IPS-NIHi11 (cell line): ENCODE measurements around the gene SF3A1.
A peak's percentile ranks its signal among the peaks of the same experiment; 100 is the strongest.

Experiments used
- DNase-seq: peaks from one replicate; pipeline ENCODE4 v3.0.0; 2012; ENCODE audit warnings: mixed read lengths, low spot score

Gene SF3A1

DNA sequence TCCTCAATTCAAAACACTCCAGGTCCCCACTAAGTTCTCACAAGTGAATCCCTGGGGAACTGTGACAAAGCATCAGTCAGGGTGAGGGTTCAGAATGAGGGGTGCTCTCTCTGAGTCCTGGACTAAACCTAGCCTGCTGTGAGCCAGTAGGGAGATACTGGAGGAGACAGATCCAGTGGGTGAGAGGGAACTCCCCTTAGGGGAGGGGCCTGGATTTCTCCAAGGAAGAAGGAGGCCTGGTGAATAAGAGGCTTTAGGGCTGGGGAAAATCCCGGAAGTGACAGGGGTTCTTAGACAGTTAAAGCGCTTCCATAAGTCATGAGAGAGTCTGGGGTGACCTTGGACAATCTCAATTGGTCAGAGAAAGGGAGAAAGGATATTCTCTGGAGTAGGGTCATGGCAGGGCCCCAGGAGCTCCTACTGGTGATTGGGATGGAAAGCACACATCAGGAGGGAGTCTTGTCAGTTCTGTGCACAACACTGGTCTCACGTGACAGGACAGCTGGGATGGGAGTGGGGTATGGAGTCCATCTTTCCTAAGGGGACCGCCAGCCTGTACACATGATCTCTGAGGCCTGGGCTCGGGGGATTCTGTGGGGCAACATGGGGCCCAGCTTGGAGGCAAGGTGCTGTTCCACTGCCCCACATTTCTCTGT is 31.5 kb downstream of the SF3A1 start:
- DNase-seq = no peak

DNA sequence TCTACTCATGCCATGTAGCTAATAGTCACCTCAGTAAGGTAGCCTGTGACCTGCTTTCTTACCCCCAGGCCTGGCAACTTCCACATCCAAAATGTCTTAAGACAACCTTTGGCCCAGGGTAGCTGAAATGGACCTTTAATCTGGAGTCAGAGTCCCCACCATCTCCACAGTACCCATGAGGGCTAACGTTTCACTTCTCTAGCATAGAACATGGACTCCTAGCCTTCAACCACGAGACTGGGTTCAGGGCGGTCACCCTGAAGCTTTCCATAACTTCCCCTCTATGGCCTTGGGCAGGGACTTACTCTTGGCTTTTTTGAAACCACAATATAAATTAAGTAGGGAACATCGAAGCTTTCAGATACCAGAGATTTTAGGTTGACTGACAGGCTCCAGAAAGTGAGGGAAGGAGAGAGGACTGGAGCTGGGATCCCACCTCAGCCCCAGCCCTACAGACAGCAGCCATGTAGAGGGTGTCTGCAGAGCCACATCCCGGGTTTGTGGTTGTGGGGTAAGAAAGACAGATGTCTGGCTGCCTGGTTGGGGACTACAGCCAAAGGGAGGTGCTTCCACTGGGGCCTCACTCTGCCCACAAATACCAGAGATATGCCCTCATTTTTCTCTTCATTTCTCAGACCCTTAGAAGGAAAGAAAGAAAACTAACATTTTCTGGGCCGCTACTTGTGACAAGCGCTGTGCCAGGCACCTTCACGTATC is 32.5 kb downstream of the SF3A1 start:
- no peak for DNase-seq

DNA sequence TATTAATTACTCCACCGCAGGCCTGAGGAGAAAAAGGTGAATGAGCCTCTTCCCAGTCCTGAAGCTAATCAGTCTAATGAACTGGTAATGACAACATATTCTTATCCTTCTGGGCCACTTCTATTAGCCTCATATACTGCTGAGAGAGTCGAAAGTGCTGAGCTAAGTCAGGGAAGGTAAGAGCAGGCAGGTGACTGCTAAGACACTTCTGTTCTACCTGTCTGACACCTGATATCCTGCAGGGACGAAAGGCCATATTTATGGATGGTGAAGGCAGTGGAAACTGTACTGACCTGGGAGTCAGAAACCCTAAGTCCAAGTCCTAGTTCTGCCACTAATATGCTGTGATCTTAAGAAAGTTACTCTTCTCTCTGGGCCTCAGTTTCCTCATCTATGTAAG is 33.4 kb downstream of the SF3A1 start:
- no peak for DNase-seq

DNA sequence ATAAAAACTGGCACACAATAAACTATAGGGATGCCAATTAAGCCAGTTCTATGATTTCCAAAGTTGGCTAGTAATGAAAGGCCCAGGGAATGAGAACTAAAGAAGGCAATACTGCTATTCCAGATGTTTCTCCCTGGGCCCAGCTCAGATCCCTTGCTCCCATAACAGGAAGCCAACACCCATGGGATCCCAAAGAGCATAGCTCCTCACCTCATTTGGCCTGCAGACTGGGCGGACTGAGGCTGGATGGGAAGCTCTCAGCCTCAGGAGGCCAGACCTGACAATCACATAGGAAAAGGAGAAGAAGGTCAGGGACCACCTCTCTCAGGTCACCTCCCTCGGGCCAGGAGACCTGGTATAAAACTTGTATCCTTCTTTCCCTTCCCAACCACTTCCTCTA is 35.2 kb downstream of the SF3A1 start:
- no peak for DNase-seq

DNA sequence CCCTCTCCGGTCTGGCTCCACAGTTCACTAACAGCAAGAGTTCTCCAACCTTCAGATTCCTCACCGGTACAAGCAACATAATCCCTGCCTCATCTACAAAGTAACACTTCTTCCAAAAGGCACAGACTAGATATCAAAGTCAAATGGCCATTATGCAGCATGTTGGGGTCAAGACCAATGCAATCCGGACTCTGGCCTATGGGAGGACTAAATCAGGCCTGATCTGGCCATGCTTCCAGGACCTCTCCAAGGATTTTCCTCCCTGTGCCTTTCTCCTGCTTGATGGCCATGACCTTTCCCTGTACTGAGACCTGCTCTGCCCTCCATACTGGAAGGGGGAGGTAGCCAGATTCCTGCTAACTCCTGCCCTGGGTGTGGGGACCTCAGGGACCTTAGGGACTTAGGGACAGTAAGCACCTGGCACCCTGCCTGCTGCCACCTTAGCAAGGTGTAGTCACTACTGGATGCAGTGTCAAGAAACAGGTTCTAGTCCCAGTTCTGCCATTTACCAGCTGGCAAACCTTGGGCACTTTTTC is 36.6 kb downstream of the SF3A1 start:
- DNase-seq = no peak

DNA sequence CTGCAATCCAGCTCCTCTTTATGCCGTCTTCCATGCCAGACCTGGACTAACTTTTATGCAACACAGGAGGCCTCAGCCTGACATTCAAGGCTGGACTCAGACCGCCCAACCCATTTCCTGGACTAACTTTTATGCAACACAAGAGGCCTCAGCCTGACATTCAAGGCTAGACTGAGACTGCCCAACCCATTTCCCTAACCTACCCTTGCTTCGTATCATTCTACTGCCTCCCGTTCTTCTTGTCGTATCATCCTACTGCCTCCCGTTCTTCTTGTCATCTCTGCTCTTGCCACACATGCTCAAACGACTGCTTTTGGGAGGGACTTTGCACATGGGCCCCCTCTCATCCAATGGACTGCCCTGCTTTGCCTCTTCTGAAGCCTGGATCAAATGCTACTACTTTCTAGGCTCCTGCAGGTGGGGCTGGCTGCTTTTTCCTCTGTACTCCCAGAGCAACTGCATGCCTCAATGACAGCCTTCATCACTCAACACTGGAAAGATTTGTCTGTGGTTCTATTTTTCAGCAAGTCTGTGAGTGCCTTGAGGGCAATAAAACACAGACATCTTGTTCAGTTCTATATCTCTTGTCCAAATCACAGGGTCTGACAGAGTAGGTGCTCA is 37.8 kb downstream of the SF3A1 start:
- no peak for DNase-seq

DNA sequence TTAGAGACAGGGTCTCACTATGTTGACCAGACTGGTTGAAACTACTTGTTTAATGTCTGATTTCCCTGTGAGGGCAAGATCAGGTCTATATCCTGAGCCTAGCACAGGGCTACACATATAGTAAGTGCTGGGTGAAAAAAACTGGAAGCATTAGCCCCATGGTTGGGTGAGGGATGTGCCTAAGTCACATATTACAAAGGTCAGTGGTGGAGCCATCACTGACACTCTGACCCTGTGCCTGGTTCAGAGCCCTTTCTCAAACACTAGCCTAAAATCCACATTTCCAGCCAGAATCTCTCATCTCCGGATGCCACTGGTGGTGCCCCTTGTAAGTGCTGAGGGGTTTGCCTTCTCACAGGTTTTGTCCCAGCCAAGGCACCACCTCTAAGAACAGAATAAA is 38.9 kb downstream of the SF3A1 start:
- DNase-seq = no peak

DNA sequence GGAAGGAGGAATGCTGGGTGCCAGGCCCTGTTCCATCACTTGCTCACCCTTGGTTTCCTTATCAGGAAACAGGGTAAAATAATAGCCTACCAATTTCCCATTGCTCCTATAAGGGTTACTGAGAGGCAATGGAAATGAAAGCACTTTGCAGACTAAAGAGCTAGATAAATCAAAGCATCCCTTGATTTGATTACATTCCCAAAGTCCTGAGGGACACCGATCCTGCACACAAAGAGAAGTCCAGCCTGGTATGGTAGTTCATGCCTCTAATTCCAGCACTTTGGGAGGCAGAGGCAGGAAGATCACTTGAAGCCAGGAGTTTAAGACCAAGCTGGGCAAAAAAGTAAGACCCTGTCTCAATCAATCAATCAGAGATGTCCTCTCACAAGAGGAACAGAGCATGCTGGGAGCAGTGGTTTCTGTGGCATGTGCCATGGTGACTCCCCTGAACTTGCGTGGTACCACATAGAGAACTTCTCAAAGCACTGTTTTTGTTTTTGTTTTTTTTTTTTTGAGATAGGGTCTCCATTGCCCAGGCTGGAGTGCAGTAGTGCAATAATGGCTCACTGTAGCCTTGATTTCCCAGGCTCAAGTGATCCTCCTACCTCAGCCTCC is 40.6 kb downstream of the SF3A1 start:
- DNase-seq = no peak

DNA sequence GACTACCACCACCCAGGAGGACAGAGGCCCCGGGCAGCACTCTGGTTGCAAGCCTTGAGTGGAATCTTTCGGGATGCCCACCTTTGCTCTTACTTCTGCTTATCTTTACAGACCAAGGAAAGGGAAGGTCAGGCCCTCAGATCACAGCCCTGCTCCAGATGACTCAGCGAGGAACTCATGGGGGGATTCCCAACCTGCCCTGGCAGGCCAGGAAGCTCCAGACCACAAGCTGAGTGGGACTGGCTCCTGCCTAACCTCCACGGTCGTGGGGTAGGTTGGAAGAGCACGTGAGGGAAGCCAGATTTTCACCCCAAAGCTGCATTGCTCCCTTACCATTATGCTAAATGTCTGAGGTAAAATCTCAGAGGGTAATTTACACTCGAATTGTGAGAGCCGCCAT is 41.8 kb downstream of the SF3A1 start:
- no peak for DNase-seq

DNA sequence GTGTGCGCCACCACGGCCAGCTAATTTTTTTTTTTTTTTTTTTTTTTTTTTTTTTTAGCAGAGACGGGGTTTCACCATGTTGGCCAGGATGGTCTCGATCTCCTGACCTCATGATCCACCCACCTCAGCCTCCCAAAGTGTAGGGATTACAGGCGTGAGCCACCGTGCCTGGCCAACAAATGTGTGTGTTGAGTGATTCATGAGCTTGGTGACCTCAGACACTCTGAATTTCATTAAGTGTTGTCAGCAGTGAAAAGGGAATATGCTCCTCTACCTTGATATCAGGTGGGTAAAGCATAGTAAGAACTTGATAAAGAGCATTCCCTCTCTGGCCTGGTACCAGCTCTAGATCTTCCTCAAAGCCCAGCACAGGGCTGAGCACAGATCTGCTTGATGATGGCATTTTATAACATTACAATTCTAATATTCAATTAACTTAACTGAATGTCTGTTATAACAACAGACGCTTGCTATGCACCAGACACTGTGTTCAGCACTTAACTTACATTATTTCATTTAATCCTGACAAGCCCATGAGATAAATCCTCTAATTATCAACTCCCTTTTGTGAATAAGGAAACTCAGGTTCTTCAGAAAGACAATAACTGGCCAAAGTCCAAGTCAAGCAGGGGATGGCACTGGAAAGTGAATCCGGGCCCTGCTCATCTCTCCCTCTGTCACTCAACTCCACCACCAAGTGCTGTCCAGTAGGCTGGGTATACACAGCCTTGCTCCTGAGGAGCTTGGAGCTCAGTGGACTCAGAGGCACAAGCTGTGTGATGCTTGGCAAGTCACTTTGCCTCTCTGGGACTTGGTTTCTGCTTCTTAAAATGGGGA is 42.9 kb downstream of the SF3A1 start:
- DNase-seq = no peak

DNA sequence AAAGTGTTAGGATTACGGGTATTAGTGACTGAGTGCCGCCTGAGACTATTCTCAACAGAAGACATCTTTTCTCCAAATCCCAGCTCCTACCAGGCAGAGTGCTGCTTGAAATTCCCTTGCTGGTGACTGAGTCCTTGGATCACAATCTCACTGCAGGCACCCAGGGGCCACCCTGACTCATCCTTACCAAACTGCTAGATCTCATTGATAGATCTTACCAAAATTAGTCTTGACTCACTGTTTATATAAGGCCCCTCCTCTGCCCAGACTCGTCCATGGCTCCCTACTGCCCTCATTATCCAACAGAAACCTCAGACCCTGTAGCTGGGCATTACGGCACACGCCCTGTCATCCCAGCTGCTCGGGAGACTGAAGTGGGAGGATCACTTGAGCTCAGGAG is 44.6 kb downstream of the SF3A1 start:
- no peak for DNase-seq

DNA sequence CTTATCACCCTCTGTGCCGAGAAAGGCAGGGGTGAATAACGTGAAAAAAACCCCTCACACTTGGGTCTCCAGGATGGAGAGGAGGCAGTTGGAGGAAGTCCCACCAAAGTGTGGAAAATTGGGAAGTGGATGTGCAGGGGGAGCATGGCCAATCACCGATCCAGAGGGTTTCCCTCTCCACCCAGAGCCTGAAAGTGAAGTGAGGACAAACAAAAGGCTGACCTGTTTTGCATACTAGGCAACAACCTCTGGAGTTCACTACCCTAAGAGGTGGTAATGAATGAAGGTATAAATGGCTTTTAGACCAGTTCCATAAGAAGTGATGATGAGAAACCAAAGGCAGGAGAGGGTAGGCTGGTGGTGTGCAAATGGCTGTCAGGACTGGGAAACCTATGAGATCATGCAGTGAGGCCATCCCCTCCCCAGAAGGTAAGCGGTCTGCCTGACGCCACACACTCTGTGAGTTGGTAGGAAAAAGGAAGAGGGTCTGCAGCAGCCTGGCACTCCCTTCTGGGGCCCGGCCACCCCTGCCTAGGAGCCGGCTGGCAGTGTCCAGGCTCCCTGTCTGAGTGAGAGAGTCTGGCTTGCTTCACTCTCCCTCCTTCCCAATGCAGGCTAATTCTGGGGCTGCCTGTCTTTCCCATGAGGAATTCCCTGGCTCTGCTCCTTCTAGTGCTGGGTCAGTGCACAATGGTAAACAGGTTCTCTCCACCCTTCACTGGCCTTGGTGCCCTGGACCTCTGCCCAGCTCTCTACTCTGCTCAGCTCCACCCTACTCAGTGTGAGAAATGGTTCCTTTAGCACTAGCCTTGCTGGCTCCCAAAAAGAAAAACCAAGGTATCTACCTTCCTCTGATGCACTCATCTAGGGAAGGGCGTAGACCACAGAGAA is 45.6 kb downstream of the SF3A1 start:
- peak; percentile 55 for DNase-seq

DNA sequence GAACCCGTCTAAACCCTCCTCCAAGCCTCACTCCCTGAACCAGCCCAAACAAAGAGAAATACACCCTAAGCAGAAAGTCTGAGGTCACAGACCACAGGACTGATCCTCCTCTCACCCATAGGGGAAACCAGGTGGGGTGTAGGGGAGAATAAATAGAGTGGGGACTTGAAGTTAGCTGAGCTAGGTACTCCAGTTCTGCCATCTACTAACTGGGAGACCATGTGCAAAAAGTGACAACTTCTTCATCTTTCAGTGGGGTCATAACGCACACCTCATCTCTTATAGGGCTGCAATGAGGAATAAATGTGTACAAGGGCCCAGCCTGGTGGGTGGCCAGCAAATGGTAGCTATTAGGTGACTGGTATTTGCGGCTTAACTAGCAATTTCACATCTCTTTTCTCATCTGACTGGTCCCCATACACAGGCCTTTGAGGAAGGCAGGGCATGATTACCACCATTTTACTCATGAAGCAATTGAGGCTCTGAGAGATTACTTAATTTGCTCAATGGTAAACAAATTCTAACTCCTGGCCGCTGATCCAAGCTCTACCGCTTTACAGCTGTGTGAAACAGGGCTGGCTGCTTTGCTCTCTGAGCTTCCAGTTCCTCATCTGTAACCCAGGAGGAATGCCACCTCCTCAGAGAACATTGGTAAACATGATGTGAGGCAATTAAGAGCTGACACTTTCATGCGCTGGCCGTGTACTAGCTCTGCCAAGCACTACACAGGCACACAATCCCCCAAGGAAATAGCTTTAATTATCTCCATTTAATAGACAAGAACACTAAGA is 46.5 kb downstream of the SF3A1 start:
- DNase-seq = no peak

DNA sequence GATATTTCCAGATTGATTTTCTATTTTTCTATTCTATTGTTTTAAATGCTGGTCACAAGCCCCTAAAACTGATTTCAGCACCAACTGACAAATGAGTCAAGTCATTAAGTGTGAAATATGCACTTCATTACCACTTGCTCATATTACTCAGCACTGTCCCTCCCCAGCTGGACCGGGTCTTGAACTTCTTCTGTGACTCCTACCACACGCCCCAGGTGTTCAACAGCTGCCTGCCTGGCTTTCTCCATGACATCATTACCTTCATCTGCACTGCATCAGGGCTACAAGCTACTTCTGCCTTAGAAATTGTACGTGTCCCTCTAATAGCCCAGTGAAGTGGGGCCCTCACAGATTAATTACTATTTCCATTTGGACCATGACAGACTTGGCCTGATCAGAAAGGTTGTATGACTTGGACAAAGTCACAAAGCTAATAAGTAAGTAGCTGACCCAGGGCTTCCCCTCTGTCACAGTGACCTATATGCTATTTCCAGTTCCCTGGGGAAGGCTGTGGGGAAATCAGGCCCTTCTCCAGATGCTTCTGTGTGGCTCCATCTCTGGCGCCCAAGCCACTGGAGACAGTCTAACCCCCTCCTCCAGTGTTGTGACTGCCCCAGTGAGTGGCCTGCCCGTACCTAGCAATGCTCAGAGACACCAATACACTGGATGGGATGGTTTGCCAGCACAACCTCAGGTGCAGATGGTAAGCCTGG is 48.0 kb downstream of the SF3A1 start:
- DNase-seq = no peak

DNA sequence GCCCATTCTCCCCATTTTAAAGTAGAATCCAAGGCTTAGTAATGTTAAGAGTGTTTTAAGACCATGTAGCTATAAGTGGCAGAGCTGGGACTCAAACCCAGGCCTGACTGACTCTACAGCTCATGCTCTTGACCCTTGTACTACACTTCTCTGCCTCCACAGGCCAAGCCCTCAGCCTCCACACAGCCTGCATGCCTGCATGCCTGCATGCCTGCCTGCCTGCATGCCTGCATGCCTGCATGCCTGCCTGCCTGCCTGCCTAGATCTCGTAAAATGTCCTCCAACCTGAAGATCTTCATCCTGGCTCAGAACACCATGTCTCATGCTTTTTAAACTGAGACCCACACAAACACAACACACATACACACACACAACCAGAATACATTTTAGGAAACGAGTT is 48.6 kb downstream of the SF3A1 start:
- DNase-seq = no peak

DNA sequence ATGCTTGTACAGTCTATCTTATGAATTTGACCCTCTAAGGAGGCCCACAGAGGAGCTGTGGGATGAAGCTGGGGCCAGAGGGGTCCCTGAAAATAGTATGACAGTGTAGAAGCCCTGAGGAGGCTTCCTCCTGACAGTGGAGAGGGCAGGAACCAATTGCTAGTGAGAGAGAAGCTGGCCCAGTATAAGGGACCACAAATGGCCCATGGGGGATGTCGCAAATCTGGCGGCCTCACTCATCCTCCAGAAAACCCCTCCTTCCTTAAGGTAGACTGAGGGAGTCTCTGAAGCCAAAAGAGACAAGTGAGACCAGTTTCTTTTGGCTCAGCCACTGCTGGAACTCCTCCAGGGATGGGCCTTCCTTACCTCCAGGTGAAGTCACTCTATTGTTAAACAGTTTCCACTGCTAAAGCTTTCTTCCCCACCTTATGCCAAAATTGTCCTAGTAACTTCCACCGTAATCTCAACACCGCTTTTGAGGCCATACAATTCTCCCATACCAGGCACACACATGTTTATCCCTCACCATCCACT is 49.6 kb downstream of the SF3A1 start:
- no peak for DNase-seq

DNA sequence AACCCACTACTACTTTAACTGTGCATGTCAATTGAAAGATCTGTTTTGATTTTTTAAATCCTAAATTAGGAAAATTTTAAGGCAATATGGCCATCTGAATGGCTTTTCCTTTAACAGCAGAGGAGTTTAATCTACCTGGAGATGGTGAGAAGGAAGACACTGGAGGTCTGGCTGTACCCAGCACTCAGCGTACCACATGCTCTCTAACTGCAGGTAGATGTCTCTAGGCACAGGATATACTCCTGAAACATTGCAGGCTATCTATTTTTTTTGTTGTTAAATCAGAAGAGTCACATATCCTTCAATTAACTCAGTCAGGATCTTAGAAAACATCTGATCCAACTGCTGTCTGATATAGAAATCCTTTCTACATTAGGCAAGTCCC is 50.1 kb downstream of the SF3A1 start:
- no peak for DNase-seq

DNA sequence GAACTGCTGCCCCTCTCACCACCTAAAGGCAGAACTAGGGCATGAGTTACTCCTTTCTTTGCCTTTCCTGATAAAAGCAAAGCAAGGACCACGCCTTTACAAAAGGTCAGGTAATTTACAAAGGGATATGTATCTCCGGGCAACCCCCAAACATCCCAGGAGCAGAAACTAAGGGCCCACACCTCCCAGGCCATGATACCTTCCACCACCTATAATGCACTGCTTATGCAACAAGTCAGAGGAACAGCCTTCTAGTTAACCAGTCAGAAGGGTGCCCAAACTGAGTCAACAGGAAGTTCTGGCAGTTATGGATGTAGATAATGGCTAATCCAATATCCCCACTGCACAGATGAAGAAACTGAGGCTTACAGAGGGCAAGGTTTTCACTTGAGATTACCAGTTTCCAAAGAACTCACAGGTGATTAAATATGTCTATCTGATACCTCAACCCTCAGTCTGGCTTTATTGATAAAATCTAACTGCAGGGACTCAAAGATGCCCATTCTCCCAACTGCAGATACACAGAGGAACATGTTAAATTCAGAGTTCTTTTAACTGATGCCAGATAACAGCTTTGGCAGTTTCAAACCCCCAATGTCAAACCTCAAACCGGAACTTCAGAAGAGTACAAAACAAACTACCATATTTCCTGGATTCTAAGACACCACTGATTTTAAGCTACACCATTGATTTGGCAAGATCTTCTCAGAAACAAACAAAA is 50.6 kb downstream of the SF3A1 start:
- no peak for DNase-seq

DNA sequence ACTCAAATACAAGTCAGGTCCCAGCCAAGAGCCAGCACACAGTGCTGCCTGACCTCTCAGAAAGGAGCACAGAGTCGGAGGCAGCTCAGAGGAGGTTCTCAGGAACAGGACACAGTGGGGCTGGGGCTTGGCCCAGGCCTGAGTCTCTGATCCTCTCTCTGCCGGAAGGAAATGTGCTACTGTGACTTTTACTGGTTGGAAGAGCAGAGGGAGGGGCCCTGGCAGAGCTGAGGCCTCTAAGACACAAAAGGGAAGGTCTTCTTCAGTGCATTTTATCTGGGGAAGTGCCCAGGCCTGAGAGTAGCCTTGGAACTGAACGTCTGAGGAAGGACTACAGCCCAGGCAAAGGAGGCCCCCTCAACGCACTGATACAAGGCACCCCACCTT is 51.2 kb downstream of the SF3A1 start:
- no peak for DNase-seq
